MM.1S (cell line): ENCODE results near the gene AIRE.

Experiments used
- DNase-seq: peaks from one replicate; pipeline ENCODE4 v3.0.0-alpha.2; 2015
- H2AFZ ChIP-seq: fragments of 300-600 bp; sonication (generic); 2 replicates; pipeline ENCODE4 v1.6.0; 2016; ENCODE audit warnings: antibody characterized with exemption, low read length
- H3F3A ChIP-seq: fragments of 300-600 bp; sonication (generic); 2 replicates; pipeline ENCODE4 v1.6.1; 2016; ENCODE audit warnings: mild to moderate bottlenecking, antibody characterized with exemption, low read length, moderate library complexity, mixed read lengths; ENCODE audit not compliant: insufficient read depth
- H3K27ac ChIP-seq: fragments of 300-600 bp; sonication (generic); 2 replicates; pipeline ENCODE4 v1.5.1; 2016; ENCODE audit warnings: mild to moderate bottlenecking, low read length
- H3K27me3 ChIP-seq: fragments of 300-600 bp; sonication (generic); replicated peaks from 2 replicates; pipeline ENCODE4 v1.6.0; 2016; ENCODE audit warnings: low read length; ENCODE audit not compliant: insufficient read depth
- H3K36me3 ChIP-seq: fragments of 300-600 bp; sonication (generic); replicated peaks from 2 replicates; pipeline ENCODE4 v1.6.1; 2016; ENCODE audit warnings: mild to moderate bottlenecking, low read length, mixed read lengths; ENCODE audit not compliant: insufficient read depth
- H3K4me1 ChIP-seq: fragments of 300-600 bp; sonication (generic); 2 replicates; pipeline ENCODE4 v1.6.1; 2016; ENCODE audit warnings: low read length, mixed read lengths
- H3K4me2 ChIP-seq: fragments of 300-600 bp; sonication (generic); 2 replicates; pipeline ENCODE4 v1.6.0; 2016; ENCODE audit warnings: low read depth, low read length
- H3K4me3 ChIP-seq: fragments of 300-600 bp; sonication (generic); 2 replicates; pipeline ENCODE4 v1.5.1; 2016; ENCODE audit warnings: low read length, mixed read lengths
- H3K79me2 ChIP-seq: fragments of 300-600 bp; sonication (generic); 2 replicates; pipeline ENCODE4 v1.6.1; 2016; ENCODE audit warnings: mixed run types, low read length, mixed read lengths
- H3K9ac ChIP-seq: fragments of 300-600 bp; sonication (generic); 2 replicates; pipeline ENCODE4 v1.6.1; 2016; ENCODE audit warnings: low read length, mixed read lengths
- H3K9me2 ChIP-seq: fragments of 300-600 bp; sonication (generic); replicated peaks from 2 replicates; pipeline ENCODE4 v1.6.1; 2016; ENCODE audit warnings: mild to moderate bottlenecking, low read length, mixed read lengths; ENCODE audit not compliant: insufficient read depth
- H3K9me3 ChIP-seq: fragments of 300-600 bp; sonication (generic); replicated peaks from 2 replicates; pipeline ENCODE4 v1.6.1; 2016; ENCODE audit warnings: mild to moderate bottlenecking, low read length, mixed read lengths; ENCODE audit not compliant: insufficient read depth
- H4K20me1 ChIP-seq: fragments of 300-600 bp; sonication (generic); 2 replicates; pipeline ENCODE4 v1.6.1; 2016; ENCODE audit warnings: mild to moderate bottlenecking, low read length, moderate library complexity, mixed read lengths; ENCODE audit not compliant: insufficient read depth
- CTCF ChIP-seq: fragments of 300-600 bp; sonication (generic); IDR thresholded peaks from 2 replicates; pipeline ENCODE4 v1.5.1; 2016; ENCODE audit warnings: antibody characterized with exemption, low read length, mixed read lengths
- EZH2 ChIP-seq: fragments of 300-600 bp; sonication (generic); optimal IDR thresholded peaks from 2 replicates; pipeline ENCODE3; 2017; ENCODE audit warnings: low read depth, mild to moderate bottlenecking, antibody characterized with exemption, low read length, mixed read lengths
- EZH2phosphoT487 ChIP-seq: fragments of 300-600 bp; sonication (generic); IDR thresholded peaks from 2 replicates; pipeline ENCODE4 v1.6.1; 2018; ENCODE audit warnings: antibody characterized with exemption, low read length

AIRE gene

GRCh38 chr21:44329086-44329889 is 43.6 kb downstream of the AIRE start:
- TF ChIP-seq CTCF (no peak), EZH2 (no peak), EZH2phosphoT487 (no peak)
- no peak for DNase-seq
- Histone ChIP-seq H3F3A (no peaks in the 10 kb centered on the region), H3K9me3 (no peaks in the 10 kb centered on the region), H3K4me3 (no peak overlapping the region), H4K20me1 (0 out of 2 replicates have a peak, but pooled peaks cover 7% of the 10 kb centered on the region), H3K4me2 (no peak overlapping the region), H3K9ac (no peak overlapping the region), H3K36me3 (no peaks in the 10 kb centered on the region; the same call in 1 of the 2 replicates), H3K27ac (no peak overlapping the region), H3K27me3 (no peaks in the 10 kb centered on the region), H3K4me1 (no peaks in the 10 kb centered on the region), H2AFZ (no peak overlapping the region), H3K9me2 (no peaks in the 10 kb centered on the region), H3K79me2 (no peaks in the 10 kb centered on the region)

GRCh38 chr21:44329971-44330681 is 44.5 kb downstream of the AIRE start:
- no peak overlapping the region for H3K27ac ChIP-seq
- no peaks in the 10 kb centered on the region for H3K4me1 ChIP-seq
- DNase-seq: no peak
- no peak overlapping the region for H3K4me3 ChIP-seq
- H3K4me2 ChIP-seq: no peak overlapping the region
- no peaks in the 10 kb centered on the region for H3K9me3 ChIP-seq
- no peaks in the 10 kb centered on the region for H3F3A ChIP-seq
- TF ChIP-seq CTCF (no peak), EZH2phosphoT487 (no peak), EZH2 (no peak)
- H2AFZ ChIP-seq: no peak overlapping the region
- no peaks in the 10 kb centered on the region for H3K27me3 ChIP-seq
- no peaks in the 10 kb centered on the region for H3K9me2 ChIP-seq
- H3K36me3 ChIP-seq: no peaks in the 10 kb centered on the region
- no peaks in the 10 kb centered on the region for H3K79me2 ChIP-seq
- 0 out of 2 replicates have a peak, but pooled peaks cover 7% of the 10 kb centered on the region for H4K20me1 ChIP-seq
- no peak overlapping the region for H3K9ac ChIP-seq

- Histone ChIP-seq H3K79me2 (no peaks in the 10 kb centered on the region), H3K4me1 (no peaks in the 10 kb centered on the region), H3K27ac (no peak overlapping the region), H3K4me3 (no peak overlapping the region), H3K9ac (no peak overlapping the region), H3K9me2 (no peaks in the 10 kb centered on the region), H3K36me3 (no peaks in the 10 kb centered on the region), H3K4me2 (no peak overlapping the region), H2AFZ (no peak overlapping the region), H3F3A (no peaks in the 10 kb centered on the region), H3K9me3 (no peaks in the 10 kb centered on the region), H4K20me1 (0 out of 2 replicates have a peak, but pooled peaks cover 7% of the 10 kb centered on the region), H3K27me3 (no peaks in the 10 kb centered on the region)
- no peak for DNase-seq
- TF ChIP-seq CTCF: no peak
- TF ChIP-seq EZH2: no peak
- TF ChIP-seq EZH2phosphoT487: no peak
Measured at GRCh38 chr21:44330698-44331097, 45.0 kb downstream of the AIRE start.
